ENCODE results near the gene PROSER2.
A peak's percentile ranks its signal among the peaks of the same experiment; 100 is the strongest.

PROSER2 gene

GRCh38 chr10:11793762-11794479 lies 29.2 kb upstream of the PROSER2 start:
- H3K4me3 ChIP-seq (ENCODE audit: low read length), result no peak overlapping the region
- H3K36me3 ChIP-seq (ENCODE audit: control insufficient read depth, low read depth, low read length), result no peaks in the 10 kb centered on the region
- no peaks in the 10 kb centered on the region for H3K27me3 ChIP-seq (ENCODE audit: control insufficient read depth, insufficient read depth, low read length)
- no peak overlapping the region for H3K9ac ChIP-seq (ENCODE audit: low read length)
- H3K9me3 ChIP-seq (ENCODE audit: control insufficient read depth, low read depth, low read length), result no peaks in the 10 kb centered on the region
- H3K27ac ChIP-seq (ENCODE audit: low read length), result no peak overlapping the region
- H3K4me1 ChIP-seq (ENCODE audit: control insufficient read depth, low read depth, low read length), result peaks cover 5% of the 10 kb centered on the region

GRCh38 chr10:11794566-11794965 lies 28.6 kb upstream of the PROSER2 start:
- Histone ChIP-seq H3K36me3 (ENCODE audit: control insufficient read depth, low read depth, low read length) (no peaks in the 10 kb centered on the region), H3K4me1 (ENCODE audit: control insufficient read depth, low read depth, low read length) (peaks cover 5% of the 10 kb centered on the region), H3K27ac (ENCODE audit: low read length) (no peak overlapping the region), H3K9me3 (ENCODE audit: control insufficient read depth, low read depth, low read length) (no peaks in the 10 kb centered on the region), H3K4me3 (ENCODE audit: low read length) (no peak overlapping the region), H3K27me3 (ENCODE audit: control insufficient read depth, insufficient read depth, low read length) (no peaks in the 10 kb centered on the region), H3K9ac (ENCODE audit: low read length) (no peak overlapping the region)

DNA sequence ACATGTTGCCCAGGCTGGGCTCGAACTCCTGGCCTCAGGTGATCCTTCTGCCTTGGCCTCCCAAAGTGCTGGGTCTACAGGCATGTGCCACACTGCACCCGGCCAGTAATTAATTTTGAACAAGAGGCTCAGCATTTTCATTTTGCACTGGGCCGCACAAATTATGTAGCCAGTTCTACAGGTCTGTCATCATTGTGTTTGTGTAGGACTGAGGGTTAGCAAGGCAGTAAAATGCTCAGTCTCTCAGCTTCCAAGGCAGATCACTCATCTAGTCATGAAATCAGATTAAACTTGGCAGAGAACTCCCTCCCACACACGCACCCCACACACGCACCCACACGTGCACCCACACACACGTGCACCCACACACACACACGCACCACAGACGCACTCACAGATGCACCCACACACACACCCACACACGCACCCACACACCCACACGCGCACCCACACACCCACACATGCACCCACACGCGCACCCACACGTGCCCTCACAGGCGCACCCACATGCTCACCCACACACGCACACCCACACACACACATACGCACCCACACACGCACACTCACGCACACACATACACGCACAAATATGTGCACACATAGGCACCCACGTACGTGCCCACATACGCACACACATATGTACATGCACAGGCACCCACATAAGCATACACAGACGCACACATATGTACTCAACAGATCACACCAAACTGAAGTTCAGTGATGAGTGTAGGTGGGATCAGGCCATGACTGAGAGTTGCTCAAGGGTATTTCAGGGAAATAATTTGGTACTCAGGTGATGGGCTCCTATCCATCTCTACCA lies 27.8 kb upstream of the PROSER2 start:
- Histone ChIP-seq H3K27me3 (ENCODE audit: control insufficient read depth, insufficient read depth, low read length) (no peaks in the 10 kb centered on the region), H3K4me3 (ENCODE audit: low read length) (no peak overlapping the region), H3K4me1 (ENCODE audit: control insufficient read depth, low read depth, low read length) (peaks cover 8% of the 10 kb centered on the region), H3K27ac (ENCODE audit: low read length) (no peak overlapping the region), H3K36me3 (ENCODE audit: control insufficient read depth, low read depth, low read length) (no peaks in the 10 kb centered on the region), H3K9ac (ENCODE audit: low read length) (no peak overlapping the region), H3K9me3 (ENCODE audit: control insufficient read depth, low read depth, low read length) (no peaks in the 10 kb centered on the region)

GRCh38 chr10:11796474-11796873 lies 26.7 kb upstream of the PROSER2 start:
- Histone ChIP-seq H3K9me3 (ENCODE audit: control insufficient read depth, low read depth, low read length) (no peaks in the 10 kb centered on the region), H3K36me3 (ENCODE audit: control insufficient read depth, low read depth, low read length) (no peaks in the 10 kb centered on the region), H3K9ac (ENCODE audit: low read length) (no peak overlapping the region), H3K4me1 (ENCODE audit: control insufficient read depth, low read depth, low read length) (peaks cover 8% of the 10 kb centered on the region), H3K27me3 (ENCODE audit: control insufficient read depth, insufficient read depth, low read length) (no peaks in the 10 kb centered on the region), H3K4me3 (ENCODE audit: low read length) (no peak overlapping the region), H3K27ac (ENCODE audit: low read length) (no peak overlapping the region)

DNA sequence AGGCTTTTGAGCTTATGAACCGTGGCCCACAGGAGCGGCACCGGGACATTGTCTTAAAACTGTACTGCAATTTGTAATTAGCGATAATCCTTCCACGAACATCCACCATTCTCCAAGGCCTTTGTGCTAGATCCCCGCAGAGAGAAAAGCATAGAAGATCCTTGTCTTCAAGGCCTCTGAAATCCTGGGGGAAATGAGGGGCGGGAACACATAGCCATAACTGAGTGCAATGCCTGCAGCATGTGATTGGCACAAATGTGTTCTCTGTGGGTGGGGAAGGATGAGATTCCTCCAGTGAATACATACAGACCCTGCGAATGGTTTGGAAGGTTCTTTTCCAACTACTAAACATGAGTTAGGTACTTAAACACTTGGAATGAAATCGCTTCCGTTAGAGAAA lies 25.9 kb upstream of the PROSER2 start:
- Histone ChIP-seq H3K27ac (ENCODE audit: low read length) (no peak overlapping the region), H3K9ac (ENCODE audit: low read length) (no peak overlapping the region), H3K36me3 (ENCODE audit: control insufficient read depth, low read depth, low read length) (no peaks in the 10 kb centered on the region), H3K27me3 (ENCODE audit: control insufficient read depth, insufficient read depth, low read length) (no peaks in the 10 kb centered on the region), H3K4me1 (ENCODE audit: control insufficient read depth, low read depth, low read length) (peaks cover 8% of the 10 kb centered on the region), H3K9me3 (ENCODE audit: control insufficient read depth, low read depth, low read length) (no peaks in the 10 kb centered on the region), H3K4me3 (ENCODE audit: low read length) (no peak overlapping the region)

DNA sequence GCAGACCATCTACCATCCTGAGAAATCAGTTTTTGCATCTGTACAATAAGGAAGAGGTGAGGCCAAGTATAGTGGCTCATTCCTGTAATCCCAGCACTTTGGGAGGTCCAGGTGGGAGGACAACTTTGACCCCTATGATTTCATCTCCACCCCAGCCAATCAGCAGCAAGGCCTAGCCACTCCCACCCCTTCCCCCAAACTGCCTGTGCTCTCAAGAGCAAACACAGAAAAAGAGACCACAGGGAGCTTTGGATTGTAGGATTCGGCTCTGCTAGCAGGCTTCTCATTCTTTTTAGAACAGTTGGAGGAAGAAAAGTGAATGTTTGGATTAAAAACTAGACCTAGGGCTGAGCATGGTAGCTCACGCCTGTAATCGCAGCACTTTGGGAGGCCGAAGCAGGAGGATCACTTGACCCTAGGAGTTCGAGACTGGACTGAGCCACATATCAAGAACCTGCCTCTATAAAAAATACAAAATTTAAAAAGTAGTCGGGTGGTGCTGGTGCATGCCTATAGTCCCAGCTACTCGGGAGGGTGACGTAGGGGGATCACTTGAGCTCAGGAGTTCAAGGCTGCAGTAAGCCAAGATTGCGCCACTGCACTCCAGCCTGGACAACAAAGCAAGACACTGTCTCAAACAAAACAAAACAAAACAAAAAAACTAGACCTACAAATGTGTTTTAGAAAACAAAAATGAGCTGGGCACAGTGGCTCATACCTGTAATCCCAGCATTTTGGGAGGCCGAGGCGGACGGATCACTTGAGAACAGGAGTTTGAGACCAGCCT lies 25.1 kb upstream of the PROSER2 start:
- H3K9ac ChIP-seq (ENCODE audit: low read length), result no peak overlapping the region
- peaks cover 8% of the 10 kb centered on the region for H3K4me1 ChIP-seq (ENCODE audit: control insufficient read depth, low read depth, low read length)
- no peaks in the 10 kb centered on the region for H3K27me3 ChIP-seq (ENCODE audit: control insufficient read depth, insufficient read depth, low read length)
- no peaks in the 10 kb centered on the region for H3K36me3 ChIP-seq (ENCODE audit: control insufficient read depth, low read depth, low read length)
- peak overlapping the region; percentile 57 for H3K27ac ChIP-seq (ENCODE audit: low read length)
- H3K4me3 ChIP-seq (ENCODE audit: low read length), result no peak overlapping the region
- no peaks in the 10 kb centered on the region for H3K9me3 ChIP-seq (ENCODE audit: control insufficient read depth, low read depth, low read length)

GRCh38 chr10:11798845-11799735 lies 24.1 kb upstream of the PROSER2 start:
- Histone ChIP-seq H3K27ac (ENCODE audit: low read length) (no peak overlapping the region), H3K9ac (ENCODE audit: low read length) (no peak overlapping the region), H3K9me3 (ENCODE audit: control insufficient read depth, low read depth, low read length) (no peaks in the 10 kb centered on the region), H3K4me3 (ENCODE audit: low read length) (no peak overlapping the region), H3K36me3 (ENCODE audit: control insufficient read depth, low read depth, low read length) (no peaks in the 10 kb centered on the region), H3K27me3 (ENCODE audit: control insufficient read depth, insufficient read depth, low read length) (no peaks in the 10 kb centered on the region), H3K4me1 (ENCODE audit: control insufficient read depth, low read depth, low read length) (peaks cover 8% of the 10 kb centered on the region)

DNA sequence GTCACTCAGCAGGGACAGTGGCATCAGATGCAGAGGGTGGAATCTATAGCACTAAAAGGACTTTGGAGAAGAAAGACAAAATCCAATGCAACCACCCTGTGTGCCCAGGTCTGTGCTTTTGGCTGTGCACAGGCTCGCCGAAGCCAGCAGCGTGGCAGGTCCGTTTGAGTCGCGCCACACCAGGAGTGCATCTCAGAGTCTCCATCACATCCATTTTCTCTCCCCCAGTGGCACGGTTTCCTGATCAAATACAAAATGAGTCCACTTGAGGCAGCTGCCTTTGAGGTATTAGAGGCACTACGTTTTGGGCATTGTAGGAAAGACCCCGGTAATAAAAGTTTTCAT lies 23.4 kb upstream of the PROSER2 start:
- Histone ChIP-seq H3K9ac (ENCODE audit: low read length) (no peak overlapping the region), H3K4me3 (ENCODE audit: low read length) (no peak overlapping the region), H3K4me1 (ENCODE audit: control insufficient read depth, low read depth, low read length) (peaks cover 8% of the 10 kb centered on the region), H3K9me3 (ENCODE audit: control insufficient read depth, low read depth, low read length) (no peaks in the 10 kb centered on the region), H3K27ac (ENCODE audit: low read length) (no peak overlapping the region), H3K27me3 (ENCODE audit: control insufficient read depth, insufficient read depth, low read length) (no peaks in the 10 kb centered on the region), H3K36me3 (ENCODE audit: control insufficient read depth, low read depth, low read length) (no peaks in the 10 kb centered on the region)

DNA sequence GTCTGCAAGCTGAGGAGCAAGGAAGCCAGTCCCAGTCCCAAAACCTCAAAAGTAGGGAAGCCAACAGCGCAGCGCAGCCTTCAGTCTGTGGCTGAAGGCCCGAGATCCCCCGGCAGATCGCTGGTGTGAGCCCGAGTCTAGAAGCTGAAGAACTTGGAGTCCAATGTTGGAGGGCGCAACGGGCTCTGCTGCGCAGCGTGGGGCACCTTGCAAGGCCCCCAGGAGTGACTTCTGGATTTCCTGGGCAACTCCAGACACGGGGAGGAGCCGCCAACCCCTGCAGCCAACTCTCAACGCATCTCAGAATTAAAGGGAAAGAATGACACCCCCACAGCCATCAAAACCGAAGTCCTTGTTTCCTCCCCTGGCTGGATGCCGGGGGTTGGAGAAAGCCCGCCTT lies 18.8 kb upstream of the PROSER2 start:
- Histone ChIP-seq H3K9ac (ENCODE audit: low read length) (no peak overlapping the region), H3K36me3 (ENCODE audit: control insufficient read depth, low read depth, low read length) (no peaks in the 10 kb centered on the region), H3K4me1 (ENCODE audit: control insufficient read depth, low read depth, low read length) (peaks cover 3% of the 10 kb centered on the region), H3K27me3 (ENCODE audit: control insufficient read depth, insufficient read depth, low read length) (no peaks in the 10 kb centered on the region), H3K27ac (ENCODE audit: low read length) (no peak overlapping the region), H3K9me3 (ENCODE audit: control insufficient read depth, low read depth, low read length) (no peaks in the 10 kb centered on the region), H3K4me3 (ENCODE audit: low read length) (no peak overlapping the region)

DNA sequence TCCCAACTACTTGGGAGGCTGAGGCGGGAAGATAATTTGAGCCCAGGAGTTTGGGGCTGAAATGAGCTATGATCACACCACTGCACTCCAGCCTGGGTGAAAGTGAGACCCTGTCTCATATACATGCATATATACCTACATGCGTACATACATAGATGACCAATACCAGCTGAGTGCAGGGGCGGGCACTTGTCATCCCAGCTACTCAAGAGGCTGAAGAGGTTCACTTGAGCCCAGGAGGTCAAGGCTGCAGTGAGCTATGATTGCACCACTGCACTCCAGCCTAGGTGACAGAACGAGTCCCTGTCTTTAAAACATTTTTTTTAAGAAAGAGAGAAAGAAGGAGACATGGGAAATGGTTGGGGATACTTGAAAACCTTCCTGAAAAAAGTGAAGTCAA lies 17.4 kb upstream of the PROSER2 start:
- H3K9ac ChIP-seq (ENCODE audit: low read length), result no peak overlapping the region
- no peaks in the 10 kb centered on the region for H3K27me3 ChIP-seq (ENCODE audit: control insufficient read depth, insufficient read depth, low read length)
- no peak overlapping the region for H3K27ac ChIP-seq (ENCODE audit: low read length)
- no peaks in the 10 kb centered on the region for H3K9me3 ChIP-seq (ENCODE audit: control insufficient read depth, low read depth, low read length)
- H3K36me3 ChIP-seq (ENCODE audit: control insufficient read depth, low read depth, low read length), result no peaks in the 10 kb centered on the region
- no peaks in the 10 kb centered on the region for H3K4me1 ChIP-seq (ENCODE audit: control insufficient read depth, low read depth, low read length)
- H3K4me3 ChIP-seq (ENCODE audit: low read length), result no peak overlapping the region

GRCh38 chr10:11806706-11807105 lies 16.4 kb upstream of the PROSER2 start:
- Histone ChIP-seq H3K27ac (ENCODE audit: low read length) (no peak overlapping the region), H3K4me1 (ENCODE audit: control insufficient read depth, low read depth, low read length) (no peaks in the 10 kb centered on the region), H3K27me3 (ENCODE audit: control insufficient read depth, insufficient read depth, low read length) (no peaks in the 10 kb centered on the region), H3K36me3 (ENCODE audit: control insufficient read depth, low read depth, low read length) (no peaks in the 10 kb centered on the region), H3K4me3 (ENCODE audit: low read length) (no peak overlapping the region), H3K9me3 (ENCODE audit: control insufficient read depth, low read depth, low read length) (no peaks in the 10 kb centered on the region), H3K9ac (ENCODE audit: low read length) (no peak overlapping the region)
